Activated naive CD4-positive, alpha-beta T cell treated with anti-CD3 and anti-CD28 coated beads for 36 hours (primary cell): ENCODE measurements around the gene ATG9A. TPM values are rescaled to one million over a fixed set of nuclear protein-coding genes. Genes with fewer than 3 reads are reported as not detected.

Source experiments
- CTCF ChIA-PET: fragments of 350-600 bp; sonication (Branson Sonifier 250); formaldehyde crosslinking; loops from one replicate; lab custom pipeline; 2021; ENCODE audit warnings: antibody characterized with exemption; lab: Charles Lee
- DNase-seq: peaks from one replicate; pipeline ENCODE4 v3.0.0-alpha.2; 2020
- H3K27ac Mint-ChIP-seq: one replicate; pipeline ENCODE4 v1.8.0; 2021; ENCODE audit warnings: mild to moderate bottlenecking, mixed read lengths
- H3K27me3 Mint-ChIP-seq: one replicate; pipeline ENCODE4 v1.8.0; 2021; ENCODE audit warnings: low read depth, mixed read lengths
- H3K36me3 Mint-ChIP-seq: one replicate; pipeline ENCODE4 v1.8.0; 2021; ENCODE audit warnings: low read depth, mixed read lengths
- H3K4me1 Mint-ChIP-seq: one replicate; pipeline ENCODE4 v1.8.0; 2021; ENCODE audit warnings: low read depth, mixed read lengths
- H3K4me3 Mint-ChIP-seq: one replicate; pipeline ENCODE4 v1.8.0; 2021; ENCODE audit warnings: mild to moderate bottlenecking, moderate library complexity, mixed read lengths
- H3K9me3 Mint-ChIP-seq: one replicate; pipeline ENCODE4 v1.8.0; 2021; ENCODE audit warnings: mixed read lengths
- intact Hi-C: fragments of 100-400 bp; cut with micrococcal nuclease; formaldehyde crosslinking; loops from one replicate; pipeline ENCODE4 v1.15.1; 2023
- total RNA-seq, 2 experiments: library from RNA; stranded (reverse); gene quantifications; one replicate each; pipeline ENCODE4 v1.2.3, GENCODE V29; 2021

ATG9A gene
- total RNA-seq, 2 experiments from 2014 or later: 26.0 to 27.7 TPM

- H3K36me3 Mint-ChIP-seq: peaks cover 5% of the 10 kb centered on the region
- CTCF ChIA-PET: interaction anchor here (0.7 to 8.9 kb wide), 22 partner anchors 8 to 128 kb away, joined by 3 to 67 read pairs (median 5); partner anchors contain the start of genes ATG9A, GLB1L, NHEJ1 and STK16
- peak; percentile 51 for DNase-seq
- no peak overlapping the region for H3K4me3 Mint-ChIP-seq
- no peaks in the 10 kb centered on the region for H3K27me3 Mint-ChIP-seq
- H3K4me1 Mint-ChIP-seq: peaks cover 25% of the 10 kb centered on the region
- no peak overlapping the region for H3K27ac Mint-ChIP-seq
- intact Hi-C loops: loop anchor here (1.0 to 10.0 kb wide), 3 partner anchors 40 to 766 kb away; no protein-coding TSS in a partner anchor
- H3K9me3 Mint-ChIP-seq: no peaks in the 10 kb centered on the region
These were observed 58.2 kb downstream of the ATG9A start for GRCh38 chr2:219171231-219171651.

GRCh38 chr2:219169930-219170654 lies 59.3 kb downstream of the ATG9A start, which contains the start of gene SLC23A3:
Gene SLC23A3 (minus strand): TSS chr2:219170029. CDS start chr2:219169984, 45 bp downstream.
- intact Hi-C loops: loop anchor here (10.0 kb wide), 1 partner anchor 765 kb away; no protein-coding TSS in a partner anchor
- CTCF ChIA-PET: interaction anchor here (0.6 to 8.9 kb wide), 19 partner anchors 10 to 235 kb away, joined by 3 to 67 read pairs (median 5); partner anchors contain the start of genes NHEJ1 and ZFAND2B
- Mint-ChIP-seq H3K27me3 (no peaks in the 10 kb centered on the region), H3K4me1 (peaks cover 15% of the 10 kb centered on the region), H3K4me3 (no peak within 1 kb of the TSS), H3K36me3 (peaks cover 5% of the 10 kb centered on the region), H3K9me3 (no peaks in the 10 kb centered on the region), H3K27ac (no peak within 1 kb of the TSS)
- no peak for DNase-seq

Other genes starting within 250 kb of the ATG9A start
- gene FEV, start 244.5 kb downstream of the ATG9A start, total RNA-seq: not detected
- not detected for gene CRYBA2, start 236.2 kb downstream of the ATG9A start, total RNA-seq
- not detected for gene CFAP65, start 188.1 kb downstream of the ATG9A start, total RNA-seq
- not detected for gene IHH, start 168.7 kb downstream of the ATG9A start, total RNA-seq
- gene NHEJ1, start 68.8 kb downstream of the ATG9A start, total RNA-seq: 10 to 100 TPM; 24.4 to 26.6 TPM
- under 1 TPM; 0.84 to 0.95 TPM for gene SLC23A3, start 59.6 kb downstream of the ATG9A start, total RNA-seq
- 10 to 100 TPM; 27.0 to 31.4 TPM for gene CNPPD1, start 52.7 kb downstream of the ATG9A start, total RNA-seq
- 10 to 100 TPM; 44.0 to 44.1 TPM for gene RETREG2, start 51.4 kb downstream of the ATG9A start, total RNA-seq
- 10 to 100 TPM; 32.6 to 33.6 TPM for gene ZFAND2B, start 22.9 kb downstream of the ATG9A start, total RNA-seq
- 1 to 10 TPM; 7.0 to 7.5 TPM for gene ABCB6, start 10.7 kb downstream of the ATG9A start, total RNA-seq
- 10 to 100 TPM; 87.7 to 88.5 TPM for gene ANKZF1, start 170 bp upstream of the ATG9A start, total RNA-seq
- gene GLB1L, start 15.8 kb upstream of the ATG9A start, total RNA-seq: 1 to 10 TPM; 2.1 TPM
- 10 to 100 TPM; 33.7 to 35.5 TPM for gene STK16, start 15.8 kb upstream of the ATG9A start, total RNA-seq
- not detected for gene TUBA4B, start 23.6 kb upstream of the ATG9A start, total RNA-seq
- gene TUBA4A, start 24.3 kb upstream of the ATG9A start, total RNA-seq: 100 to 1,000 TPM; 112 to 116 TPM
- gene DNAJB2, start 49.7 kb upstream of the ATG9A start, total RNA-seq: 10 to 100 TPM; 24.6 to 24.9 TPM
- not detected for gene PTPRN, start 79.8 kb upstream of the ATG9A start, total RNA-seq
- not detected for gene RESP18, start 103.1 kb upstream of the ATG9A start, total RNA-seq
- 10 to 100 TPM; 67.1 to 74.2 TPM for gene DNPEP, start 158.3 kb upstream of the ATG9A start, total RNA-seq
- not detected for gene DES, start 188.7 kb upstream of the ATG9A start, total RNA-seq
- 1 to 10 TPM; 1.3 to 1.4 TPM for gene SPEG, start 205.2 kb upstream of the ATG9A start, total RNA-seq